HG02588 (cell line): ENCODE results near the gene SVOPL.

Experiments used
- ATAC-seq: cut with Tn5 transposase; IDR thresholded peaks from one replicate; pipeline ENCODE4 v1.9.1; 2021; ENCODE audit warnings: mild to moderate bottlenecking, moderate library complexity; ENCODE audit not compliant: unreplicated experiment

SVOPL gene

DNA sequence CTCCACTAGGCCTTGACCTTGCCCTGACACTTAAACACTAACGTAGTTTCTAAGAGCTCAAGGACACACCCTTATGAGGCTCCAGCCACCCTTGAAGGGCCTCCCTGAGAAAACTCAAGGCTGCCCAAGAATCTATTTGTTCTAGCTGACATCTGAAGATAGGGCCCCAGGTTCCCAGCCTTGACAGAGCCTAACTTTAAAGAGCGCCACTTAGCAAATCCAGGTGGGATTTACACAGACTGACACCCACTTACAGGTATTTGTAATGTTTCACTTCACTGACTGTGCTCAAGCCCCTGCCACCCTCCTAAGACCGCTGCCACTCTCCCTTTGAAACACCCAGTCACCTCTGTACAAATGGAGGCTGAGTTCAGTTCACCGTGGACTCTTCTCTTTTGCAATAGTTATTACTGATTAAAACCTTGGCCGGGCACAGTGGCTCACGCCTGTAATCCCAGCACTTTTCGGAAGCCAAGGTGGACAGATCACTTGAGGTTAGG lies 90.4 kb downstream of the SVOPL start:
- ATAC-seq = no peak

- peak; percentile 74 for ATAC-seq
Measured at GRCh38 chr7:138608275-138608674, 92.9 kb downstream of the SVOPL start.

DNA sequence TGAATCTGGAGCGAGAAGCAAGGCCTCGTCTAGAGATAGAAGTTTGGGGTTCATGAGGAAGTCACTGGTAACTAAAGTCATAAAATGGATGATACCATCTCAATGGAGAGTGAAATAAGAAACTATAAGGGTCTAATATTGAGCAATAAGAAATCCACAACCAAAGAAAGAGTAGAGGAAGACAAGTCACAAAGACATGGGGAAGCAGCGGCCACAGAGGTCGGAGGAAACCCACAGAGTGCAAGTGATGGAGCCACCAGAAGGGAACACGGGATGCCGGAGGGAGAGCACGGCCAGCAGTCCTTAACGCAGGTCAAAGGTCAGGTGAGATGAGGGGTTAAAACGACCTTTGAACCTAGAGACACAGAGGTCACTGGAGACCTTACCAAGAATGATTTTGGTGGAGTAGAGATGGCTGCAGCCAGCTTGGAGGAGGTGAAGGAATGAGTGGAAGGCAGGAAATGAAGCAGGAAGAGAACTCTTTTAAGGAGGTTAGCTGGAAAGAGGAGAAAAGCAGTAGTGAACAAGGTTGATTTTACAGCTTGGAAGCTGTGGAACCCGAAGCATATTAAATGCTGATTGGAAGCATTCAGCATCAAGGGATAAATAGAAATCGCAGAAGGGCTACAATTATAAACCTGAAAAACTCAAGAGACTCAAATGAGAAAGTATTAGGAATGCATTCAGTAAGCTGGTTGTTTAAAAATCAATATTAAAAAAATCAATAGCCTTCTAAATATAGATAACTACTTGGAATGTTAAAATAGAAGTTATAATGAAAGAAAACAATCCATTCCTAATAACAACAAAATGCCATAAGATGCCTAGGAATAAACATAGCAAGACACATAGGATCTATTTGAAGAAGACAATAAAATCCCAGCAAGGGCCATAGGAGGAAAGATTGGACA lies 93.7 kb downstream of the SVOPL start:
- ATAC-seq = no peak

DNA sequence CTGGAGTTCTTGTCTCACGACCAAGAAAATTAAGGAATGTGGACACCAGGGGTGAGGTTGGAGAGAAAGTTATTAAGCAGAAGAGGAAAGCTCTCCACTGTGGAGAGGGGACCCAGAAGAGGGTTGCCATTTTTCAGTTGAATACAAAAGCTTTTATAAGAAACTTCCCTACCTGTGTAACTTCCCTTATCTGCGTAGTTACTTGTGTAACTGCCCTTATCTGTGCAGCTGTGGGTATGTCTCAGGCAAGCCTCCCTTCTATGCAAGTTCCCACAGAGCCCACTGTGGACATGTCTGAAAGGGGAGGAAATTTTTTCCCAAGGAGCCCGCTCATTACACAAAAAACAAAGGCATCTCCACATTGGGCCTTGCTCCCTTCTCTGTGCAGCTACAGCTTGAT lies 94.9 kb downstream of the SVOPL start:
- ATAC-seq = no peak

DNA sequence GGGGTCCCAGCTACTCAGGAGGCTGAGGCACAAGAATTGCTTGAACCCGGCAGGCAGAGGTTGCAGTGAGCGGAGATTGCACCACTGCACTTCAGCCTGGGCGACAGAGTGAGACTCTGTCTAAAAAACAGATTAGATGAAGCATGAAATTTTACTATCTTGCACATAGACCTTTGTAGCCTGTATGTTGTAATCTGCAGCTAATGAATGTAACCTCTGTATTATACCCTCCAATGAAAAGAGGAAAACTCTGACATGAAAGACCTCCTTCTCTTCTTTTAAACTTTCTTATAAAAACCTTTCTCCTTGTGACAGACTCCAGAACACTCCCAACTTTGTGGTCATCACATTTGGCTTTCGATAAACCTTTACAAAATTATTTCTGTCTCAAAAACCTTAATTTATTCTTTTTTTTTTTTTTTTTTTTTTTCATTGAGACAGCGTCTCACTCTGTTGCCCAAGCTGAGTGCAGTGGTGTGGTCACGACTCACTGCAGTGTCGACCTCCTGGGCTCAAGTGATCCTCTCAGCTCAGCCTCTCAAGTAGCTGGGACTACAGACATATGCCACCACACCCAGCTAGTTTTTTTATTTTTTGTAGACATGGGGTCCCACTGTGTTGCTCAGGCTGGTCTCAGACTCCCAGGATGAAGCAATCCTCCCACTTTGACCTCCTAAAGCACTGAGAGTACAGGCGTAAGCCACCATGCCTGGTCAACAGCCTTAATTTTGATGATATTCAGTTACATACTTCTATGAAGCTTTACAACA lies 97.4 kb downstream of the SVOPL start:
- ATAC-seq = no peak

DNA sequence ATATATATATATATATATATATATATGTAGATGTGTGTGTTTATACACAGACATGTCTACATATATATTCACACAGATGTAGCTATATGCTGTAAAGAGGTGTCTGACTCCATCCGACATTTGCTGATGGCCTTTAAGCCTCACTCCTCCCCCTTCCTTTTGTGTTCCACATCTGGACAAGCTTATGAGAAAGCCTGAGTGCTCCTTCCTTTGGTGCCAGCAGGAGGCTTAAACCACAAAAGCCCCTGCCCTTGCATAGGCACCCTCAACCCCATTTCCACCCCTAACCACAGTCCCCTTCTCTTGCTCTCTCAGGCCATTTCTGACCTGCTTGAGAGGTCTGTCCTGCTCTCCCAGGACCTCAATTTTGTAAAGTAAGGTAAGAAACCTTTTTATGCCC lies 98.7 kb downstream of the SVOPL start:
- no peak for ATAC-seq

DNA sequence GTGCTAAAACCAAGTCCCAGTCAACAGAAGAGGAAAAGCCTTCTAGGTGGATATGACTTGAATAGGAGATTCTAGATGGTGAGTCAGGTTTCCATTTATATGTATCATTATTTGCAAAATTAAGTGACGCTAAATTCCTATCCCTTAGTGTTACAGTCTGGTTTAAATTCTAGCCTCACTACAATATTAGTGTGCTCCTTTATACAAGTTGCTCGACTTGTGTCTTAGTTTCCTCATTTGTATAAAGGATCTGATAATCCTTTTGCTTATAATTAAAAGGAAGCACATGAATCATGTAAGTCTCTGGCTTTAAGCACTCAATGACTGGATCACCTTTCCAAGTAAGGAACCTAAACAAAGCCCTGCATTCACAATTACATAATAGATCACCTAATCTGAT lies 105.7 kb downstream of the SVOPL start:
- no peak for ATAC-seq

- no peak for ATAC-seq
Measured at GRCh38 chr7:138590154-138590553, 111.0 kb downstream of the SVOPL start.

- ATAC-seq = no peak
Measured at GRCh38 chr7:138588986-138589385, 112.2 kb downstream of the SVOPL start.

DNA sequence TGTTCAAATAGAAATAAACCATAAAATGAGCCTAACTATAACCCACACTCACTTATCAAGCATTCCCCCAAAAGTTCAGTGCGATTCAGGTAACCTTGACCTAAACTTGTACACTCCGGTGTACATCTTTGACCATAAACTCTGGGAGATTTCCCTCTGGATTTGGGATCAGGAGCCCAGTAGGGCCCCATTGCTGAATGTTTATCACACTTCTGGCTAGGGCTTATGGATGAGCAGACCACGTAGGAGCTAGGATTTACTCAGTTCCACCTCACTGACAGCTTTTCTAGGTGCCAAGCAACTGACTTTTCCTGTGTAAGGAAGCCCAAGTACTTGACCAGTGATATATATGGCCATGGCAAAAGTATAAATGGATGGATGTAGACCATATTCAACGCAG lies 113.7 kb downstream of the SVOPL start:
- ATAC-seq = no peak

DNA sequence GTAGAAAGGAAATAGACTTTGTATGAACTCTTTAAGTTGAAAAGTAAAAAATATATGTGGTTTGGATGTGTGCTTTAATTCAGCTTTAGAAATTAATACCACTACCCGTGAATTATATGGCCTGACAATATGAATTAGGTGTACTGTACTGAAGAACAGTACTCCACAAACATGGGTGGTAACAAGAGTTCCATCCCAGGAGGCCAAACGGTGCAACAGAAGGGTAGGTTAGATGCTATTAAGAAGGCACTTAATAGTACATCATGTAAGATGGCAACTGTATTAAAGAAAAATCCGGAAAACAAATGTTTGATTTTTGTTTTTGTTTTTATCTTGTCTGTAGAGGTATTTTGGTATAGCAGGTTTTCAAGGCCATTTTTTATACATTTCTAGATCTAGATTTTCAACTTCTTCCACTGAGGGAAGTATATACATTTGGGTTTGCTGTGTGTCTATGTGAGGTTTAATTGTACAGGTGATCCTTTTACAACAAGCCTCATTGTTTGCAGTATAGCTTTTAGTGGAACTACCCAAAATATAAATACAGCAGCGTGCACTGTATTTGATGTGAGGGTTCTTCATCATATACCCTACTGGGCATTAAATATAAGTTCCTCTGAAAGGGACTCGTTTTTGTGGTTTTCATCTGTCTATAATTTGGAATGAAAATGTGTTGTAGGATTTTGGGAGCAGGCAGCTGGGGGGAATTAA lies 115.7 kb downstream of the SVOPL start:
- ATAC-seq = no peak

DNA sequence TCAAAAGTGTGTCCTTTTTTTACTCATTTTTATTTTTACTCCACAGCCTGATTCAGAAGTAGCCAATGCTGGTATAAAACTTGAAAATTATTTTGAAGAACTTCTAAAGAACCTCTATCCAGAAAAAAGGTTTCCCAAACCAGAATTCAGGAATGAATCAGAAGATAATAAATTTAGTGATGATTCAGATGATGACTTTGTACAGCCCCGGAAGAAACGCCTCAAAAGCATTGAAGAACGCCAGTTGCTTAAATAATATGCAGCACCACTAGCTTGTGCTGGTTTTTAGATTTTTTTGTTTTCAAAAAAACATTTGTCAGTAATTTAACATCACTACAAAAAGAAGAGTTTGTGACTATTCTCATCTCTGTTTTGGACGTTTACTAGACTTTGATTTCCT lies 116.5 kb downstream of the SVOPL start:
- no peak for ATAC-seq

DNA sequence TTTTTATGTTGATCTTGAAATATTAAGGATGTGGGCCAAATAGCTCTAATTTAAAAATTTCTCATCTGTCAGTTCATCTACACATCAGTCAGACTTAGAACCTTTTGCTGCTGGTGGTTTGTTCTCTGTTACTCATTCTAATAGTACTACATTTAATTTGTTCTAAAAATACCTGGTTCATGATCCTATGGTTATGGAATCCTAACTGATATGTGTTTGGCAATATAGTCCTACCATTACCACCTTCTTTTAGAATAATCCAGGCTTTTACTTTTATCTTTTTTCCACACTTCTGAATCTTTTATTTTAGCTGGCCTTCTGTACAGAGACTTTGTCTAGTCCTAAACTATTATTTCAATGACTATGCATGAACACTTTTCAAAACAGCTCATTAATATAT lies 116.9 kb downstream of the SVOPL start:
- no peak for ATAC-seq

- ATAC-seq = no peak
Measured at GRCh38 chr7:138581065-138581464, 120.1 kb downstream of the SVOPL start.

DNA sequence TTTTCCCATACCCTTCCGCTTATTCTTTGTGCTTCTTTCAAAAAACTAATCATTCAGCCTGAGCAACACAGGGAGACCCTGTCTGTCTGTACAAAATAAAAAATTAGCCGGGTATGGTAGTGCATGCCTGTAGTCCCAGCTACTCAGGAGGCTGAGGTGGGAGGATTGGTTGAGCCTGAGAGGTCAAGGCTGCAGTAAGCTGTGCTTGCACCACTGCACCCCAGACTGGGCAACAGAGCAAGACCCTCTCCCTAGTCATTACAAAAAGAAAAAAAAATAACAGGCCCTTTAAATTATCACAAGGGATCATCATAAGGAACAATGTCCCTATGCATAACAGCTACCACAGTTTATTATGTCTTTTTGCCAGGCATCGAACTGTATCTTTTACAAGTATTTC lies 121.5 kb downstream of the SVOPL start:
- ATAC-seq = no peak

DNA sequence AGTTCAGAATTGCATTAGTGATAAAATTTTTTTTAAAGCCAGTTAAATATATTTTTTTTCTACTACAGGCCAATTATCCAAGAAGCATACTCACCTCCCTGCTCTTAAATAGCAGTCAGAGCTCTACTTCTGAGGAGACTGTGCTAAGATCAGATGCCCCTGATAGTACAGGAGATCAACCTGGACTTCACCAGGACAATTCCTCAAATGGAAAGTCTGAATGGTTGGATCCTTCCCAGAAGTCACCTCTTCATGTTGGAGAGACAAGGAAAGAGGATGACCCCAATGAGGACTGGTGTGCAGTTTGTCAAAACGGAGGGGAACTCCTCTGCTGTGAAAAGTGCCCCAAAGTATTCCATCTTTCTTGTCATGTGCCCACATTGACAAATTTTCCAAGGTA lies 122.0 kb downstream of the SVOPL start:
- no peak for ATAC-seq

- no peak for ATAC-seq
Measured at GRCh38 chr7:138575897-138576428, 125.2 kb downstream of the SVOPL start.

DNA sequence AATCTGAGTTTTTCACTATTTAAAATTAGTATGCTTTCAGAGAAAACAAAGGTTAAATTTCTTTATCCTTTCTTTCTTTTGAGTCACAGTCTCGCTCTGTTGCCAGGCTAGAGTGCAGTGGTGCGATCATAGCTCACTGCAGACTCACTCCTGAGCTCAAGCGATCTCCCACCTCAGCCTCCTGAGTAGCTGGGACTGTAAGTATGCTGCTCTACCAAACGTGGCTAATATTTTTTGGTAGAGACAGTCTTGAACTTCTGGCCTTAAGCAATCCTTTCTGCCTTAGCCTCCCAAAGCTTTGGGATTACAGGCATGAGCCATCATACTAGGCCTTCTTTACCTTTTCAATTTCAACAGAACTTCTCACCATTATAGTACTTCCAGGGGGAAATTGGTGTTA lies 127.4 kb downstream of the SVOPL start:
- no peak for ATAC-seq

GRCh38 chr7:138570715-138571114 lies 130.4 kb downstream of the SVOPL start:
- no peak for ATAC-seq

DNA sequence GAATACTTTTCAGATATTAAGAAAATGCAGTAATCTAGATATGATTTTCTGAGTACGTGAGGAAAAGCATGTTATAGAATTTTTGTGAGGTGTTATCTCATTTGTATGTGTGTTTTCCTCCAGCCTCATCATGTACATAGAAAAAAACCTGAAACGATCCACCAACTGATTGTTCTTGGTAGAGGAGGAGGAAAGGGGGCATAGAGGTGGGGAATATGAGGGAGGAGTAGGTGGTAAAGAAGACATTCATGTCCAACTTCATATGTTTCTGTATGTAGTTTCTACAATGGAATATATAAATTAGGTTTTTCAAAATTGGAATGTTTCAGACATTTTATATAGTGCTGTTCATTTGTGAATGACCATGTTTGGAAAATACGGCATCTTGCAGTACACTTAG lies 131.7 kb downstream of the SVOPL start:
- ATAC-seq = no peak

GRCh38 chr7:138568655-138569054 lies 132.5 kb downstream of the SVOPL start:
- no peak for ATAC-seq
